ENCODE measurements around the gene C3AR1.
"Not testable (repeated sequence)": the region's sequence is repeated elsewhere in the genome, so short reads cannot be mapped to it uniquely, and the experiment has no call there.

The C3AR1 gene

GRCh38 chr12:8065991-8066594, at the start of gene C3AR1:
C3AR1 (minus strand) TSS chr12:8066359; CDS start chr12:8060185, 6,174 bp downstream.
- peak within 1 kb of the TSS; percentile 56 for H3K4me3 Mint-ChIP-seq
- peak within 1 kb of the TSS; percentile 87 for H3K27ac Mint-ChIP-seq
- H3K27me3 Mint-ChIP-seq (ENCODE audit: low read depth) = no peaks in the 10 kb centered on the region
- H3K9me3 Mint-ChIP-seq = no peaks in the 10 kb centered on the region
- peaks cover 5% of the 10 kb centered on the region for H3K36me3 Mint-ChIP-seq (ENCODE audit: low read depth)
- peaks cover 25% of the 10 kb centered on the region for H3K4me1 Mint-ChIP-seq (ENCODE audit: low read depth)

DNA sequence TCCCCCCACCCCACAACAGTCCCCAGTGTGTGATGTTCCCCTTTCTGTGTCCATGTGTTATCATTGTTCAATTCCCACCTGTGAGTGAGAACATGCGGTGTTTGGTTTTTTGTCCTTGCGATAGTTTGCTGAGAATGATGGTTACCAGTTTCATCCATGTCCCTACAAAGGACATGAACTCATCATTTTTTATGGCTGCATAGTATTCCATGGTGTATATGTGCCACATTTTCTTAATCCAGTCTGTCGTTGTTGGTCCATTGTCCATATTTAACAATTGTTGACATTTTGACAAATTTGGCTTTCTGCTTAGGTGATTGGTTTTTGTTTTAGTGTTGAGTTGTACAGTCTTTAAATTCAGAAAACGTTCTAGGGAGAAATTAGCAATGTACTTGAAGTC, 47.0 kb upstream of the C3AR1 start:
- H3K27ac Mint-ChIP-seq; H3K4me3 Mint-ChIP-seq; H3K27me3 Mint-ChIP-seq (ENCODE audit: low read depth); H3K4me1 Mint-ChIP-seq (ENCODE audit: low read depth); H3K36me3 Mint-ChIP-seq (ENCODE audit: low read depth); H3K9me3 Mint-ChIP-seq: not testable (repeated sequence)

DNA sequence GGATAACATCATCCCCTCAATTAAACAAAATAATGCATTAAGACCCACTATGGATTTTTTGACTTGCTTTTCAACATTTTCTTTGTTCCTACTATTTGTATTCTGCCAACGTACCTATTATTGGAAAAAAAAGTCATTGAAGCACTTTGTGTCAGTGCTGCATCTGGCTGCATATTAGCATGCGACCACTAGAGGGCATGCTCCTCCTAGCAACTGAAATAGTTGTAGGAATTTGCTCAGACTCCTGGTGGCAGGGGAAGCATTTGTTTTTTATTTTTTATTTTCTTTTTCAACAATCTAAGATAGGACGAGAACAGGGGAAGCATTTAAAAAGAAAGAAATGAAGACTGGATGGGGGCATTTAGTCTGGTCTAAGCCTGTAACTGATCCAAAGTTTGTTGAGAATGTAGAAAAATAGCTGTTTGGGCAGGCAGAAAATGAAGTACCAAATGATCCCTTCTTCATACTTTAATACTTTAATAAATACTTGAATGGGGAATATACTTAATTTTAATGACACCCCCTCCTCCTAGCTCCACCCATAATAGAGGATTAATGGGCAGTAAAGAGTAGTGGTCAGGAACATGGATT, 42.7 kb upstream of the C3AR1 start:
- Mint-ChIP-seq H3K27me3 (ENCODE audit: low read depth) (no peaks in the 10 kb centered on the region), H3K4me3 (no peak overlapping the region), H3K9me3 (no peaks in the 10 kb centered on the region), H3K4me1 (ENCODE audit: low read depth) (peaks cover 3% of the 10 kb centered on the region), H3K36me3 (ENCODE audit: low read depth) (peaks cover 10% of the 10 kb centered on the region), H3K27ac (no peak overlapping the region)

DNA sequence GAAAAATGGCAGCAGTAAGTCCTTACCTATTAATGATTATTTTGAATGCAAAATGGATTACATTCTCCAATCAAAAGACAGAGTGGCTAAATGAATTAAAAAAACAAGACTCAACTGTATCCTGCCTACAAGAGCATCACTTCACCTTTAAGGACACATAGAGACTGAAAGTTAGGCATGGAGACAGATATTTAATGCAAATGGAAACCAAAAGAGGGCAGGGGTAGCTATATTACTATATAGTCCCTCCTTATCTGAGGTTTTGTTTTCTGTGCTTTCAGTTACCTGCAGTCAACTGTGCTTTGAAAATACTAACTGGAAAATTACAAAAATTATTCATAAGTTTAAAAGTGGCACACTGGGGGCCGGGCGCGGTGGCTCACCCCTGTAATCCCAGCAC, 33.1 kb upstream of the C3AR1 start:
- Mint-ChIP-seq H3K9me3 (no peaks in the 10 kb centered on the region), H3K27ac (no peak overlapping the region), H3K36me3 (ENCODE audit: low read depth) (peaks cover 44% of the 10 kb centered on the region), H3K4me1 (ENCODE audit: low read depth) (peaks cover 6% of the 10 kb centered on the region), H3K4me3 (no peak overlapping the region), H3K27me3 (ENCODE audit: low read depth) (no peaks in the 10 kb centered on the region)

- no peaks in the 10 kb centered on the region for H3K27me3 Mint-ChIP-seq (ENCODE audit: low read depth)
- H3K9me3 Mint-ChIP-seq = no peaks in the 10 kb centered on the region
- H3K36me3 Mint-ChIP-seq (ENCODE audit: low read depth) = peaks cover 56% of the 10 kb centered on the region
- no peak overlapping the region for H3K4me3 Mint-ChIP-seq
- peaks cover 6% of the 10 kb centered on the region for H3K4me1 Mint-ChIP-seq (ENCODE audit: low read depth)
- no peak overlapping the region for H3K27ac Mint-ChIP-seq
Observed at GRCh38 chr12:8096281-8096915, 30.2 kb upstream of the C3AR1 start.

DNA sequence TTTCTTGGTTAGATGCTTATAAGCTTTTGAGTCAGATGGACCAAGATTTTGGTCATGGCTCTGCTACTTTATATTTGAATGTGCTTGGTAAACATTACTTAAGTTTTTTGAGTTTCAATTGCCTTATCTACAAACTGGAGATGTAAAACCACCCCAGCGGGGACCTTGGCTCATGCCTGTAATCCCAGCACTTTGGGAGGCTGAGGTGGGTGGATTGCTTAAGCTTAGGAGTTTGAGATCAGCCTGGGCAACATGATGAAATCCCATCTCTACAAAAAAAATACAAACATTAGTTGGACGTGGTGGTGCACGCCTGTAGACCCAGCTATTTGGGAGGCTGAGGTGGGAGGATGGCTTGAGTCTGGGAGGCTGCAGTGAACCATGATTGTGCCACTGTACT, 27.1 kb upstream of the C3AR1 start:
- Mint-ChIP-seq H3K9me3 (no peaks in the 10 kb centered on the region), H3K36me3 (ENCODE audit: low read depth) (peaks cover 68% of the 10 kb centered on the region), H3K4me3 (no peak overlapping the region), H3K4me1 (ENCODE audit: low read depth) (peaks cover 11% of the 10 kb centered on the region), H3K27ac (no peak overlapping the region), H3K27me3 (ENCODE audit: low read depth) (no peaks in the 10 kb centered on the region)

DNA sequence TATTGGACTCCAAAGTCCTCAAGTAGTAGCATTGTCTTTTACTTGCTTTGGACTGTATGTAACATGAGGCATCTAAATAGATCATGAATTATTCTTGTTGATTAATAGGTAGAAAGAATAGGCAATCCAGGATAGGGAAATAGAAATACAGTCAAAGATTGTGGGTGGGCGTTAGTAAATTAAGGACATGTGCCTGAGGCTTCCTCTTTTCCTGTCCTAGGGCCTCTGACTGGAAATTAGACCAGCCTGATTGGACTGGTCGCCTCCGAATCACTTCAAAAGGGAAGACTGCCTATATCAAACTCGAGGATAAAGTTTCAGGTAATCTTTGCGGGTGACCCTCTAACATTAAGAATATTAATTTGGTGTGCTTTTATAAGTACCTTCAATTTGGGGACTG, 23.6 kb upstream of the C3AR1 start:
- H3K9me3 Mint-ChIP-seq = no peaks in the 10 kb centered on the region
- H3K27ac Mint-ChIP-seq = no peak overlapping the region
- no peak overlapping the region for H3K4me3 Mint-ChIP-seq
- H3K4me1 Mint-ChIP-seq (ENCODE audit: low read depth) = peaks cover 20% of the 10 kb centered on the region
- H3K36me3 Mint-ChIP-seq (ENCODE audit: low read depth) = peaks cover 52% of the 10 kb centered on the region
- H3K27me3 Mint-ChIP-seq (ENCODE audit: low read depth) = no peaks in the 10 kb centered on the region

DNA sequence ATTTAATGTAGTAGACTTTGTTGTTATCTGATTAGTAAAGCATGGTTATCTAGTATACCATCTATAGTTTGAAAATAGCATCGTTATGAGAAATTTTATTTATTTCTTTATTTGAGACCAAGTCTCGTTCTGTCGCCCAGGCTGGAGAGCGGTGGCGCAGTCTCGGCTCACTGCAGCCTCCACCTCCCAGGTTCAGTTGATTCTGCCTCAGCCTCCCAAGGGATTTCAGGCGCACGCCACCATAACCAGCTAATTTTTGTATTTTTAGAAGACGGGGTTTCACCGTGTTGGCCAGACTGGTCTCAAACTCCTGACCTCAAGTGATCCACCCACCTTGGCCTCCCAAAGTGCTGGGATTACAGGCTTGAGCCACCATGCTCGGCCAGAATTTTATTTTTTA, 23.1 kb upstream of the C3AR1 start:
- H3K27me3 Mint-ChIP-seq (ENCODE audit: low read depth); H3K4me3 Mint-ChIP-seq; H3K9me3 Mint-ChIP-seq; H3K27ac Mint-ChIP-seq: not testable (repeated sequence)
- Mint-ChIP-seq H3K4me1 (ENCODE audit: low read depth) (peaks cover 25% of the 10 kb centered on the region), H3K36me3 (ENCODE audit: low read depth) (peaks cover 52% of the 10 kb centered on the region)

DNA sequence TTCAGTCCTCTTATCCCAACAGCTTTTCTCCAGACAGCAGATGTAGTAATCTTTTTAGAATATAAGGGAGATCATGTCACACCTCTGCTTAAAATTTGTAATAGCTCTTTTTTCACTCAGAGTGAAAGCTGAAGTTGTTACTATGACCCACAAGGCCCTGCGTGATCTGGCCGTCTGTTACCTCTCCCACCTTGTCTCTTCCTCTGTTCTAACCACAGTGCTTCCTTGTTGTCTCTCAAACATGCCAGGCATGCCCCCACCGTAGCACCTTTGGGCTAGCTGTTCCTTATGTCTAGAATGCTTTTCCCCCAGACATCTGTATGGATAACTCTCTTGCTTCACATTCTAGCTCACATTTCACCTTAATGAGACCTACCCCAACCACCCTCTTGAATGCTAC, 22.4 kb upstream of the C3AR1 start:
- no peaks in the 10 kb centered on the region for H3K27me3 Mint-ChIP-seq (ENCODE audit: low read depth)
- H3K27ac Mint-ChIP-seq = peak overlapping the region; percentile 88
- peaks cover 52% of the 10 kb centered on the region for H3K36me3 Mint-ChIP-seq (ENCODE audit: low read depth)
- no peaks in the 10 kb centered on the region for H3K9me3 Mint-ChIP-seq
- peak overlapping the region; percentile 81 for H3K4me3 Mint-ChIP-seq
- peaks cover 29% of the 10 kb centered on the region for H3K4me1 Mint-ChIP-seq (ENCODE audit: low read depth)

DNA sequence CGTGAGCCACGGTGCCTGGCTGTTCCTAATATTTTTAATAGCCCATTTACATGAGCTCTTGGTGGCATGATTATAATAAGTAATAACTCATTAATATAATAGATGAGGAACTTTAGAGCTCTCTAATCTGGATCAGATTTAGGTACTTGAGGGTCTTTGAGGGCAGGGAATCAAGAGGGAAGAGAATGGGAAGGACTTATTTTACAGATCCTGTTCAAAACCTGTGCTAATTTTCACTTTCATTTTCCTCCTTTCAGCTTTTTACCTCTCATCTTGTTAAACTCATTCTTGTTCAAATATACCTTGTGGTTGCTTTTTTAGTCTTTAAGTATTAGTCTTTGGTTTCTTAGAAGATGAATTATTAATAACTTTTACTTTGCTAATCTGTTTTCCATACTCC, 21.5 kb upstream of the C3AR1 start:
- Mint-ChIP-seq H3K9me3 (no peaks in the 10 kb centered on the region), H3K4me3 (peak overlapping the region; percentile 81), H3K4me1 (ENCODE audit: low read depth) (peaks cover 31% of the 10 kb centered on the region), H3K36me3 (ENCODE audit: low read depth) (peaks cover 46% of the 10 kb centered on the region), H3K27me3 (ENCODE audit: low read depth) (no peaks in the 10 kb centered on the region), H3K27ac (peak overlapping the region; percentile 88)

DNA sequence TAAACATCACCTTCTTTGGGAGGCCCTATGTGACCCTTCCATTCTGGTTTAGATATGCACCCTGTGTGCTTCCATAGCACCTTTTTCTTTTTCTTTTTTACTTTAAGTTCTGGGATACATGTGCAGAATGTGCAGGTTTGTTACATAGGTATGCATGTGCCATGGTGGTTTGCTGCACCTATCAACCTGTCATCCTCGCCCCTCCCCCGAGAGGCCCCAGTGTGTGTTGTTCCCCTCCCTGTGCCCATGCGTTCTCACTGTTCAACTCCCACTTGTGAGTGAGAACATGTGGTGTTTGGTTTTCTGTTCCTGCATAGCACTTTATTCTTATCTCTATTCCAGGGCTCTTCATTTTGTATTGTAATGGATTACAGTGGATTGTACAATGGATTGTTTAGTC, 18.2 kb upstream of the C3AR1 start:
- H3K27me3 Mint-ChIP-seq (ENCODE audit: low read depth); H3K9me3 Mint-ChIP-seq: not testable (repeated sequence)
- H3K4me1 Mint-ChIP-seq (ENCODE audit: low read depth) = peaks cover 44% of the 10 kb centered on the region
- H3K27ac Mint-ChIP-seq = peak overlapping the region; percentile 78
- H3K4me3 Mint-ChIP-seq = peak overlapping the region; percentile 72
- H3K36me3 Mint-ChIP-seq (ENCODE audit: low read depth) = peaks cover 21% of the 10 kb centered on the region

DNA sequence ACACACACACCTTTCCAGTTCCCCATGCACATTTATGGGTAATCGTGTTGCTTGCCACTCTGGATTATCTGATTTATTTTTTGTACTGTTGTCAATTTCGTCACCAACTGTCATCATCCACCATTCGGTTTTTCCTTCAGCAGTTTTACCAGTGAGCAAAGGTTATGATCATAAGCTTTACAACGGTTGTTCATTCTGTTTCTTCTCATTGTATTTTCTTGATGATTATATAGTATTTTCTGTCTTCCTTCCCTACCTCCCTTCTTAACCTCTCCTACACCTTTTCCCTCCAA, 16.6 kb upstream of the C3AR1 start:
- no peaks in the 10 kb centered on the region for H3K27me3 Mint-ChIP-seq (ENCODE audit: low read depth)
- peaks cover 31% of the 10 kb centered on the region for H3K4me1 Mint-ChIP-seq (ENCODE audit: low read depth)
- H3K9me3 Mint-ChIP-seq = no peaks in the 10 kb centered on the region
- H3K27ac Mint-ChIP-seq = peak overlapping the region; percentile 96
- peaks cover 14% of the 10 kb centered on the region for H3K36me3 Mint-ChIP-seq (ENCODE audit: low read depth)
- peak overlapping the region; percentile 94 for H3K4me3 Mint-ChIP-seq

GRCh38 chr12:8081251-8081920, 15.2 kb upstream of the C3AR1 start:
- H3K4me3 Mint-ChIP-seq = peak overlapping the region; percentile 94
- peaks cover 27% of the 10 kb centered on the region for H3K4me1 Mint-ChIP-seq (ENCODE audit: low read depth)
- no peaks in the 10 kb centered on the region for H3K27me3 Mint-ChIP-seq (ENCODE audit: low read depth)
- H3K9me3 Mint-ChIP-seq = no peaks in the 10 kb centered on the region
- peak overlapping the region; percentile 96 for H3K27ac Mint-ChIP-seq
- H3K36me3 Mint-ChIP-seq (ENCODE audit: low read depth) = peaks cover 11% of the 10 kb centered on the region

- Mint-ChIP-seq H3K9me3 (no peaks in the 10 kb centered on the region), H3K27me3 (ENCODE audit: low read depth) (no peaks in the 10 kb centered on the region), H3K36me3 (ENCODE audit: low read depth) (peaks cover 6% of the 10 kb centered on the region), H3K4me3 (peak overlapping the region; percentile 20), H3K4me1 (ENCODE audit: low read depth) (peaks cover 24% of the 10 kb centered on the region), H3K27ac (peak overlapping the region; percentile 21)
Observed at GRCh38 chr12:8080120-8080519, 14.0 kb upstream of the C3AR1 start.

- Mint-ChIP-seq H3K4me3 (no peak overlapping the region), H3K4me1 (ENCODE audit: low read depth) (peaks cover 16% of the 10 kb centered on the region), H3K36me3 (ENCODE audit: low read depth) (peaks cover under 1% of the 10 kb centered on the region), H3K9me3 (no peaks in the 10 kb centered on the region), H3K27me3 (ENCODE audit: low read depth) (no peaks in the 10 kb centered on the region), H3K27ac (no peak overlapping the region)
Observed at GRCh38 chr12:8078916-8079315, 12.8 kb upstream of the C3AR1 start.

Data from T-helper 1 cell treated with Interleukin-12 subunit alpha and Interleukin-12 subunit beta and Interleukin-4 antibody, amounts not matched to agents 30 μg/mL and 1 μg/mL, for 36 hours (primary cell).